Upper lobe of left lung (tissue), 6 donors: ENCODE results near the gene SRC. TPM values are rescaled to one million over a fixed set of nuclear protein-coding genes. Genes with fewer than 3 reads are reported as not detected.
A peak's percentile ranks its signal among the peaks of the same experiment; 100 is the strongest.

Experiments used
- ATAC-seq, 2 donors: fragments of 200-7000 bp; cut with Tn5 transposase; one replicate each; pipeline ENCODE4 v1.9.1; 2022; ENCODE audit warnings: mild to moderate bottlenecking in 2 of 2, moderate library complexity in 2 of 2; ENCODE audit not compliant: low FRiP score in 2 of 2
- DNase-seq, 2 donors: peaks; one replicate each; pipeline ENCODE4 v3.0.0-alpha.2; 2019 to 2020
- H3K27ac ChIP-seq, 4 donors: fragments of 200-600 bp; sonication (generic); one replicate each; pipeline ENCODE4 v1.5.1; 2016 to 2019
- H3K27me3 ChIP-seq, 4 donors: fragments of 200-600 bp; sonication (generic); one replicate each; pipeline ENCODE4 v1.5.1; 2017 to 2019
- H3K36me3 ChIP-seq, 4 donors: fragments of 200-600 bp; sonication (generic); one replicate each; pipeline ENCODE4 v1.5.1; 2016 to 2019
- H3K4me1 ChIP-seq, 4 donors: fragments of 200-600 bp; sonication (generic); one replicate each; pipeline ENCODE4 v1.5.1; 2018 to 2019
- H3K4me3 ChIP-seq, 4 donors: fragments of 200-600 bp; sonication (generic); one replicate each; pipeline ENCODE4 v1.5.1; 2017 to 2019; ENCODE audit warnings: mild to moderate bottlenecking in 2 of 4, moderate library complexity in 1 of 4
- H3K9me3 ChIP-seq, 4 donors: fragments of 200-600 bp; sonication (generic); one replicate each; pipeline ENCODE4 v1.5.1; 2018 to 2019
- EP300 ChIP-seq, 4 donors: sonication (generic); formaldehyde crosslinking; IDR thresholded peaks; one replicate each; pipeline ENCODE4 v1.5.1; 2017; ENCODE audit warnings: antibody characterized with exemption in 4 of 4, control low read depth in 2 of 4
- POLR2A ChIP-seq, 4 donors: fragments of 450-650 bp; IDR thresholded peaks; one replicate each; pipeline ENCODE4 v1.5.1; 2016 to 2017; ENCODE audit warnings: antibody characterized with exemption in 4 of 4, mild to moderate bottlenecking in 2 of 4
- POLR2AphosphoS5 ChIP-seq, 2 donors: sonication (generic); formaldehyde crosslinking; IDR thresholded peaks; one replicate each; pipeline ENCODE4 v1.5.1; 2017; ENCODE audit warnings: antibody characterized with exemption in 2 of 2
- WGBS, 2 donors: methylation state at CpG; one replicate each; pipeline ENCODE4 v1.1.5; 2017 to 2018; 5-methylcytosine and 5-hydroxymethylcytosine counted together
- total RNA-seq, 6 donors: library from RNA; depleted of rRNA in 4 of 6; stranded (reverse); fragments of >200 nt in 4 of 6; gene quantifications; one replicate each; pipeline versions ENCODE4 v1.1.0 to v1.2.1, GENCODE V29; 2016 to 2021
- TF ChIP-seq, protein P1 (sequence below), 6 experiments: fragments of 450-650 bp in 4 of 6; fragments of 200-600 bp in 2 of 6; sonication (generic) in 2 of 6; IDR thresholded peaks; one replicate each; pipeline ENCODE4 v1.5.1; 2016 to 2019; ENCODE audit warnings: antibody characterized with exemption in 6 of 6
- donor health status: DM: no; HTN: no; CAD: no; lungs with moderate emphysema.
- donor health status: DM: no; HTN: yes; CAD: no; lungs with severe emphysema.

SRC gene
- total RNA-seq, 6 donors from 2014 or later: 31.1 to 115 (median 66.8) TPM

DNA sequence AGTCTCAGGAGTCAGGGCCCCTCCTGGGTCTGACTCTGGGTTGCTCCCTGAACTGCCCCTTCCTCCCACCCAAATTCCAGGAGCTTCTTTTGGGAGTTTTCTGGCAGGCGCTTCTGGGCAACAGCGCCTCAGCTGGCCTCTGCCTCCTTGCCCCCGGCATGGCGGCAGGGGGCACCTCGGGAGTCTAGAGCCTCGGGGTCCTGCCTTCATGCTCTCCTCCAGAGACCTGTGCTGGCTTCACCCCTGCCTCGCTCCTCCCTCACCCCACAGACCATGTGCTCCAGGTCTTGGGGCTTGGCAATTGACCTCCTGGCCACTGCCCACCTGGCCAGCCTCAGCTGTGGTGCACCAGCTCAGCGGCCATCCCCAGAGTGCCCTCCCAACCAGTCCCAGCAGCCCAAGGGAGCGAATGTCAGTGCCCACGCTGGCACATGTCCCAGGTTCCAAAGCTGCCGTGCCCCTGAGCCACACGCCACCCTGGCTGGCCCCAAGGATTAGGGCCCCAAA lies 43.4 kb downstream of the SRC start:
- H3K36me3 ChIP-seq: peaks cover 0 to 44% (median 21%) of the 10 kb centered on the region in 4 donors
- 86 to 93% methylated on average over 7 to 12 of the region's 12 CpGs for WGBS, 2 donors

DNA sequence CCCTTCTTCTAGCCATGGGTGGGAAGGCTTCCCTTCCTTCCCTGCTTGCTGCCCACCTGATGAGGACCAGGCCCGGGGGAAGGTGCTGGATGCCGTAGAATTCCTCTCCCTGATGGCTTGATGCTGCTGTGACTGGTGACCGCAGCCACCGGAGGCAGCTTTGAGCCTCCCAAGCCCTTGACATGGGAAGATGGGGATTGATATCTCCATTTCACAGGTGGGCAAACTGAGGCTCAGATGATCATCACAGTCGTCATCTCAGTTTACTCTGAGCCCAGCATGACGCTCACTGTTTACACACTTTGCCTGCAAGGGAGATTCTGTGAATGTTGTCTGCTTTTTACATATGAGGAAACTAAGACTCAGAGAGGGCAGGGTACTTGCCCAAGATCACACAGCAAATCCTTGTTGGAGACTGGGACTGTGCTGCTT lies 43.9 kb downstream of the SRC start:
- DNase-seq: peak in 1 of 2 donors; percentile 7
- Histone ChIP-seq H3K4me3 (no peak overlapping the region), H3K9me3 (no peaks in the 10 kb centered on the region), H3K27me3 (no peaks in the 10 kb centered on the region), H3K27ac (no peak overlapping the region), H3K36me3 (peaks cover 0 to 45% (median 21%) of the 10 kb centered on the region in 4 donors), H3K4me1 (peaks cover 0 to 5% (median under 1%) of the 10 kb centered on the region in 4 donors)
- no peak for ATAC-seq
- WGBS, 2 donors: 96 to 97% methylated on average over 2 to 6 of the region's 6 CpGs
- TF ChIP-seq, protein P1, sequence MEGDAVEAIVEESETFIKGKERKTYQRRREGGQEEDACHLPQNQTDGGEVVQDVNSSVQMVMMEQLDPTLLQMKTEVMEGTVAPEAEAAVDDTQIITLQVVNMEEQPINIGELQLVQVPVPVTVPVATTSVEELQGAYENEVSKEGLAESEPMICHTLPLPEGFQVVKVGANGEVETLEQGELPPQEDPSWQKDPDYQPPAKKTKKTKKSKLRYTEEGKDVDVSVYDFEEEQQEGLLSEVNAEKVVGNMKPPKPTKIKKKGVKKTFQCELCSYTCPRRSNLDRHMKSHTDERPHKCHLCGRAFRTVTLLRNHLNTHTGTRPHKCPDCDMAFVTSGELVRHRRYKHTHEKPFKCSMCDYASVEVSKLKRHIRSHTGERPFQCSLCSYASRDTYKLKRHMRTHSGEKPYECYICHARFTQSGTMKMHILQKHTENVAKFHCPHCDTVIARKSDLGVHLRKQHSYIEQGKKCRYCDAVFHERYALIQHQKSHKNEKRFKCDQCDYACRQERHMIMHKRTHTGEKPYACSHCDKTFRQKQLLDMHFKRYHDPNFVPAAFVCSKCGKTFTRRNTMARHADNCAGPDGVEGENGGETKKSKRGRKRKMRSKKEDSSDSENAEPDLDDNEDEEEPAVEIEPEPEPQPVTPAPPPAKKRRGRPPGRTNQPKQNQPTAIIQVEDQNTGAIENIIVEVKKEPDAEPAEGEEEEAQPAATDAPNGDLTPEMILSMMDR (IDR thresholded peaks at IDR 0.05): no peak
- TF ChIP-seq EP300 (IDR thresholded peaks at IDR 0.05) (no peak), POLR2A (IDR thresholded peaks at IDR 0.05) (no peak), POLR2AphosphoS5 (IDR thresholded peaks at IDR 0.05) (no peak)

More for the DNA sequence above, 43.4 kb downstream of the SRC start:
- Histone ChIP-seq H3K4me3 (no peak overlapping the region), H3K27ac (no peak overlapping the region), H3K4me1 (peaks cover 0 to 9% (median 2%) of the 10 kb centered on the region in 4 donors), H3K9me3 (no peaks in the 10 kb centered on the region), H3K27me3 (no peaks in the 10 kb centered on the region)
- TF ChIP-seq, protein P1 (IDR thresholded peaks at IDR 0.05): no peak
- no peak for TF ChIP-seq EP300 (IDR thresholded peaks at IDR 0.05)
- no peak for TF ChIP-seq POLR2AphosphoS5 (IDR thresholded peaks at IDR 0.05)
- TF ChIP-seq POLR2A (IDR thresholded peaks at IDR 0.05): no peak
- no peak for ATAC-seq
- DNase-seq: peak in 1 of 2 donors; percentile 12

DNA sequence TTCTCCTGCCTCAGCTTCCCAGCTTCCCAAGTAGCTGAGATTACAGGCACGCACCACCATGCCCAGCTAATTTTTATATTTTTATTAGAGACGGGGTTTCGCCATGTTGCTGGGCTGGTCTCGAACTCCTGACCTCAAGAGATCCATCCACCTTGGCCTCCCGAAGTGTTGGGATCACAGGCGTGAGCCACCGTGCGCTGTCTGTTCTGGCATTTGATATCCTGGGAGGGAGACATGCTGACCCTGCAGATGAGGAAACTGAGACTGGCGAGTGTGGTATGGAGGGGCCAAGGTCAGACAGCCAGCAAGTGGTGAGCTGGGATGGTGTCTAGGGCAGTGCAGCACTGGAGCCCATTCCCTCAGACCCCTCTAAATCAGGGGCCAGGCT lies 44.6 kb downstream of the SRC start:
- no peak for TF ChIP-seq POLR2A (IDR thresholded peaks at IDR 0.05)
- TF ChIP-seq, protein P1 (IDR thresholded peaks at IDR 0.05): no peak
- no peak for TF ChIP-seq EP300 (IDR thresholded peaks at IDR 0.05)
- DNase-seq: no peak
- H3K4me3 ChIP-seq: no peak overlapping the region
- WGBS, 2 donors: 95 to 96% methylated on average over 9 of the region's 9 CpGs
- no peaks in the 10 kb centered on the region for H3K4me1 ChIP-seq
- H3K27ac ChIP-seq: no peak overlapping the region
- no peak for ATAC-seq
- no peaks in the 10 kb centered on the region for H3K27me3 ChIP-seq
- no peaks in the 10 kb centered on the region for H3K9me3 ChIP-seq
- H3K36me3 ChIP-seq: peaks cover 0 to 42% (median 17%) of the 10 kb centered on the region in 4 donors

DNA sequence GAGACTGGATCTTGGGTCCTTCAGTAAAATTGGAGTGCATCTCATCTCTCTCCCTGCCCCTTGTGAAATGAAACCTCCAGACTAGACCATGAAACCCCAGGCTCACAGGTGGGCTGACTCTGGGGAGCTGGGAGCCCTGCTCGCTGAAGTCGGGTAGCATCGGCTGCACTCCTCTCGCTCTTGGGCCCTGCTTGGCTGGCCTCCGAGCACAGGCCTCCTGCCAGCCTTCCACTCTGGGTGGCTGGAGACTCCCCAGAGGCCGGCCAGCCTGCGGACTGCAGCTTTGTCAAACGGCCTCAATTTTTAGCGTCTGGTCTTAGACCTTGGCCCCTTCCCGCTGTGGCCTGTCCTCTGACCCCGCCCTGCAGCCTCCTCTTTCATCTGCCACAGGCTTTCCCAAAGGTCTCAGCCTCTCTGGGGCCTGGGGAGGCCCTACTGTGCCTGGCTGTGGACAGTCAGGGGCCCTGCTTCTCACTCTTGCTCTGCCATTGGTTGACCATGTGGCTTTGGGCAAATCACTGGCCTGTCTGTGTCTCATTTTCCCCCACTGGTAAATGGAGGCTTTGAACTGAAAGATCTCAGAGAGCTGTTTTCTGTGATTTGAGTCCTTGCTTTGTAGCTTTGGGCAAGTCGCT lies 45.1 kb downstream of the SRC start:
- no peak overlapping the region for H3K4me3 ChIP-seq
- H3K4me1 ChIP-seq: no peaks in the 10 kb centered on the region
- peaks cover 0 to 36% (median 12%) of the 10 kb centered on the region in 4 donors for H3K36me3 ChIP-seq
- ATAC-seq (no peak), DNase-seq (peak in 1 of 2 donors; percentile 18)
- no peaks in the 10 kb centered on the region for H3K9me3 ChIP-seq
- H3K27me3 ChIP-seq: no peaks in the 10 kb centered on the region
- 79 to 82% methylated on average over 10 to 12 of the region's 12 CpGs for WGBS, 2 donors
- H3K27ac ChIP-seq: no peak overlapping the region
- TF ChIP-seq POLR2AphosphoS5 (IDR thresholded peaks at IDR 0.05) (no peak), EP300 (IDR thresholded peaks at IDR 0.05) (no peak), POLR2A (IDR thresholded peaks at IDR 0.05) (no peak)
- TF ChIP-seq, protein P1 (IDR thresholded peaks at IDR 0.05): no peak
